ENCODE data around the gene MAD2L1.
A peak's percentile ranks its signal among the peaks of the same experiment; 100 is the strongest.

MAD2L1 gene

GRCh38 chr4:120057416-120057815 is 9.2 kb downstream of the MAD2L1 start:
- DNase-seq (ENCODE audit: low spot score), result no peak

GRCh38 chr4:120056246-120056645 is 10.4 kb downstream of the MAD2L1 start:
- no peak for DNase-seq (ENCODE audit: low spot score)

- DNase-seq (ENCODE audit: low spot score), result no peak
These were observed 10.9 kb downstream of the MAD2L1 start for GRCh38 chr4:120055795-120056194.

- DNase-seq (ENCODE audit: low spot score), result no peak
These were observed 11.5 kb downstream of the MAD2L1 start for GRCh38 chr4:120055162-120055561.

GRCh38 chr4:120053911-120054310 is 12.7 kb downstream of the MAD2L1 start:
- DNase-seq (ENCODE audit: low spot score), result no peak

- no peak for DNase-seq (ENCODE audit: low spot score)
These were observed 13.8 kb downstream of the MAD2L1 start for GRCh38 chr4:120052856-120053255.

- no peak for DNase-seq (ENCODE audit: low spot score)
These were observed 15.4 kb downstream of the MAD2L1 start for GRCh38 chr4:120051253-120051652.

- peak; percentile 89 for DNase-seq (ENCODE audit: low spot score)
These were observed 16.7 kb downstream of the MAD2L1 start for GRCh38 chr4:120049732-120050494.

GRCh38 chr4:120043828-120044227 is 22.8 kb downstream of the MAD2L1 start:
- no peak for DNase-seq (ENCODE audit: low spot score)

GRCh38 chr4:120037411-120037810 is 29.2 kb downstream of the MAD2L1 start:
- no peak for DNase-seq (ENCODE audit: low spot score)

- no peak for DNase-seq (ENCODE audit: low spot score)
These were observed 31.7 kb downstream of the MAD2L1 start for GRCh38 chr4:120034913-120035312.

GRCh38 chr4:120026853-120027252 is 39.8 kb downstream of the MAD2L1 start:
- no peak for DNase-seq (ENCODE audit: low spot score)

GRCh38 chr4:120025516-120025915 is 41.1 kb downstream of the MAD2L1 start:
- DNase-seq (ENCODE audit: low spot score), result no peak

- DNase-seq (ENCODE audit: low spot score), result no peak
These were observed 47.9 kb downstream of the MAD2L1 start for GRCh38 chr4:120018786-120019185.

- no peak for DNase-seq (ENCODE audit: low spot score)
These were observed 48.5 kb downstream of the MAD2L1 start for GRCh38 chr4:120017939-120018692.

GRCh38 chr4:120011725-120012124 is 54.9 kb downstream of the MAD2L1 start:
- no peak for DNase-seq (ENCODE audit: low spot score)

- DNase-seq (ENCODE audit: low spot score), result no peak
These were observed 56.0 kb downstream of the MAD2L1 start for GRCh38 chr4:120010646-120011045.

GRCh38 chr4:120009731-120010130 is 56.9 kb downstream of the MAD2L1 start:
- no peak for DNase-seq (ENCODE audit: low spot score)

- DNase-seq (ENCODE audit: low spot score), result no peak
These were observed 57.7 kb downstream of the MAD2L1 start for GRCh38 chr4:120008957-120009356.

GRCh38 chr4:120007896-120008436 is 58.7 kb downstream of the MAD2L1 start:
- DNase-seq (ENCODE audit: low spot score), result no peak

GRCh38 chr4:120007191-120007871 is 59.3 kb downstream of the MAD2L1 start:
- peak; percentile 5 for DNase-seq (ENCODE audit: low spot score)

Data from pons (tissue), 1 donor.